Natural killer cell treated with Interleukin-12 subunit alpha and Interleukin-12 subunit beta and Interleukin-15 and Interleukin-18, amount 100 ng/mL, for 72 hours (primary cell): Measurements from ENCODE around the gene LBX2. TPM values are rescaled to one million over a fixed set of nuclear protein-coding genes. Genes with fewer than 3 reads are reported as not detected.

Source experiments
- ATAC-seq, 2 donors: fragments of 150-1000 bp; cut with Tn5 transposase in 1 of 2; sonication (Bioruptor Pico), chemical (Tn5 transposase) in 1 of 2; 2 replicates each; pipeline ENCODE4 v1.10.0; 2021
- DNase-seq: peaks from one replicate; pipeline ENCODE4 v3.0.0; 2022; ENCODE audit warnings: low spot score
- H3K27ac Mint-ChIP-seq, 2 donors: 1 replicate in 1 of 2; 2 replicates in 1 of 2; pipeline ENCODE4 v1.8.0; 2022; ENCODE audit warnings: mixed read lengths in 2 of 2, mild to moderate bottlenecking in 1 of 2, moderate library complexity in 1 of 2
- H3K27me3 Mint-ChIP-seq, 2 donors: 1 replicate in 1 of 2; 2 replicates in 1 of 2; pipeline ENCODE4 v1.8.0; 2022; ENCODE audit warnings: mixed read lengths in 2 of 2
- H3K36me3 Mint-ChIP-seq: one replicate; pipeline ENCODE4 v1.8.0; 2022; ENCODE audit warnings: mixed read lengths
- H3K4me1 Mint-ChIP-seq, 2 donors: 1 replicate in 1 of 2; 2 replicates in 1 of 2; pipeline ENCODE4 v1.8.0; 2022; ENCODE audit warnings: low read depth in 2 of 2, mixed read lengths in 2 of 2, mild to moderate bottlenecking in 1 of 2
- H3K4me3 Mint-ChIP-seq: one replicate; pipeline ENCODE4 v1.8.0; 2022; ENCODE audit warnings: mixed read lengths
- H3K9me3 Mint-ChIP-seq: 2 replicates; pipeline ENCODE4 v1.8.0; 2022; ENCODE audit warnings: mixed read lengths
- total RNA-seq, 2 donors: library from RNA; stranded (reverse); gene quantifications; one replicate each; pipeline ENCODE4 v1.2.3, GENCODE V29; 2022

The LBX2 gene
- total RNA-seq, 2 donors from 2014 or later = 1.3 to 1.5 TPM

- H3K27ac Mint-ChIP-seq = peak overlapping the region in 1 of 2 donors; percentile 66
- H3K4me3 Mint-ChIP-seq = peak overlapping the region; percentile 60
- peaks cover 41 to 61% of the 10 kb centered on the region in 2 donors for H3K27me3 Mint-ChIP-seq
- H3K36me3 Mint-ChIP-seq = no peaks in the 10 kb centered on the region
- peaks cover 7 to 12% of the 10 kb centered on the region in 2 donors for H3K4me1 Mint-ChIP-seq
- ATAC-seq = peak; percentile 81 to 91
- no peaks in the 10 kb centered on the region for H3K9me3 Mint-ChIP-seq
- peak; percentile 80 for DNase-seq
Measured at GRCh38 chr2:74515981-74516633, 16.7 kb upstream of the LBX2 start.

GRCh38 chr2:74515271-74515980 lies 16.0 kb upstream of the LBX2 start:
- Mint-ChIP-seq H3K27ac (no peak overlapping the region), H3K4me3 (peak overlapping the region; percentile 60), H3K27me3 (peaks cover 42 to 65% of the 10 kb centered on the region in 2 donors), H3K9me3 (no peaks in the 10 kb centered on the region), H3K36me3 (no peaks in the 10 kb centered on the region), H3K4me1 (peaks cover 7 to 15% of the 10 kb centered on the region in 2 donors)
- DNase-seq (no peak), ATAC-seq (peak in 1 of 2 donors; percentile 35)

DNA sequence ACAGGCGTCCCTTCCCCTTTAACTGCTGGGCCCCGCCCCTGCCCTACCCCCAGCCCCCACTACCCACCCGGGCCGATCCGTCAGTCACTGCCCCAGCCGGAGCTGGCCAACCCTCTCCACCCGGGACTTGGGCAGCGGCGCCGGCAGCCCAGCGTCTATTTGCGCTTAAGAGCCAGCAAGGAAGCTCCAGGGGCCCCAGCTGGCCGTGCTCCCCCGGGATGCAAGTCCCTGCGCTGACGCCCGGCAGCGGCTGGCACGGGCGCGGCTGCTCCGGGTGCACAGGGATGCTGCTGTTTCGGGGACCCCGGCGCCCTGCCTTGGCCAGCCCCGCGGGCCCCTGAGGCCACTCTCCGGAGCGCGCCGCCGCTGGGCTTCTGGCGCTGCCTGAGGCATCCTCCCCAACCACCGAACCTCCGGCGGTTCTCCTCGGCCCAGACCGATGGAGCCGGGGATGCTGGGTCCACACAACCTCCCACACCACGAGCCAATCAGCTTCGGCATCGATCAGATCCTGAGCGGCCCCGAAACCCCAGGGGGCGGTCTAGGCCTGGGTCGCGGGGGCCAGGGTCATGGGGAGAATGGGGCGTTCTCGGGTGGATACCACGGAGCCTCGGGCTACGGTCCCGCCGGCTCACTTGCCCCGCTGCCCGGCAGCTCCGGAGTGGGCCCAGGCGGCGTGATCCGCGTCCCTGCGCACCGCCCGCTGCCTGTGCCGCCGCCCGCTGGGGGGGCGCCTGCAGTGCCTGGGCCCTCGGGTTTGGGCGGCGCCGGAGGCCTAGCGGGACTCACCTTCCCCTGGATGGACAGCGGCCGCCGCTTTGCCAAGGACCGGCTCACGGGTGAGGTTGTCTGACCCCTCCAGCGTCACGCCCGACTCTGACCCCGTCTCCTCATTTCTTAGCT lies 15.2 kb upstream of the LBX2 start, which contains the start of gene TLX2:
Gene TLX2 (plus strand): TSS at position 83 of the 903 bp plus-strand sequence. CDS start 357 bp downstream, at position 440.
- no peak for ATAC-seq
- Mint-ChIP-seq H3K36me3 (no peaks in the 10 kb centered on the region), H3K9me3 (no peaks in the 10 kb centered on the region), H3K27me3 (peaks cover 39 to 65% of the 10 kb centered on the region in 2 donors), H3K4me3 (peak within 1 kb of the TSS; percentile 60), H3K27ac (no peak within 1 kb of the TSS), H3K4me1 (peaks cover 7 to 16% of the 10 kb centered on the region in 2 donors)
- no peak for DNase-seq

DNA sequence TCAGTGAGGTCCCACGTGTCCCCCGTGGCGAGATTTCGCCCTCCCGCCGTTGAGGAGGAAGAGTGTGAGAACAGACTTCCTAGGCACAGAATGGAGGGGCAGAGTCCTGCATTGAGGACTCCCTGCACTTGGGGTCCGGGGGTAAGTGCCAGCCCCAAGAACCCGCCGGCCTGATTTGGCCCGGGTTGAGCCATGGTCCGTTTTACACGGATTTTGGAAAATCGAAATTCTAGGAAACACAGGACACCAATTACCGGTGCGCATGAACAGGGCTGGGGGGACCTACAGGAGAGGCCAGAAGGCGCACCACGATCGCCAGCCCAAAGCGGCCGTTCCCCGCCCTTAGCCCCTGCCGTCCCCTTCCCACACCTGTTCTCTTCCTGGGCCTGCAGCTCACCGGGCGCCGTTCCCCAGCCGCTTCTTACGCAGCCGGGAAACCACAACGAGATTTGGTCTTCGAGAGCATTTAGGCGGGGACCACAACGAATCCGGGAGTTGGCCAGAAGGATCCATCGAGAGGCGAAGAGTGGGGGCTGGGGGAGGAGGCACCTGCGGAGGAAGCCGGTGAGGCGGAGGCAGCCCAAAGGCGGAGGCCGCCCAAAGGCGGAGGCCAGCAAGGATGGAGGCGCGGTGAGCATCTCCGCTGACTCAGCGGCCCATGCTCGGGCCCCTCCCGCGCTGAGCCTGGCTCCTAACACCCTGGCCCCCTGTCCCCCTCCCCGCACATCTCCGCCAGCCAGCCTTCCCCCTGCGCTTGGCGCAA lies 14.4 kb upstream of the LBX2 start:
- DNase-seq = no peak
- Mint-ChIP-seq H3K4me3 (no peak overlapping the region), H3K27me3 (peaks cover 37 to 61% of the 10 kb centered on the region in 2 donors)

DNA sequence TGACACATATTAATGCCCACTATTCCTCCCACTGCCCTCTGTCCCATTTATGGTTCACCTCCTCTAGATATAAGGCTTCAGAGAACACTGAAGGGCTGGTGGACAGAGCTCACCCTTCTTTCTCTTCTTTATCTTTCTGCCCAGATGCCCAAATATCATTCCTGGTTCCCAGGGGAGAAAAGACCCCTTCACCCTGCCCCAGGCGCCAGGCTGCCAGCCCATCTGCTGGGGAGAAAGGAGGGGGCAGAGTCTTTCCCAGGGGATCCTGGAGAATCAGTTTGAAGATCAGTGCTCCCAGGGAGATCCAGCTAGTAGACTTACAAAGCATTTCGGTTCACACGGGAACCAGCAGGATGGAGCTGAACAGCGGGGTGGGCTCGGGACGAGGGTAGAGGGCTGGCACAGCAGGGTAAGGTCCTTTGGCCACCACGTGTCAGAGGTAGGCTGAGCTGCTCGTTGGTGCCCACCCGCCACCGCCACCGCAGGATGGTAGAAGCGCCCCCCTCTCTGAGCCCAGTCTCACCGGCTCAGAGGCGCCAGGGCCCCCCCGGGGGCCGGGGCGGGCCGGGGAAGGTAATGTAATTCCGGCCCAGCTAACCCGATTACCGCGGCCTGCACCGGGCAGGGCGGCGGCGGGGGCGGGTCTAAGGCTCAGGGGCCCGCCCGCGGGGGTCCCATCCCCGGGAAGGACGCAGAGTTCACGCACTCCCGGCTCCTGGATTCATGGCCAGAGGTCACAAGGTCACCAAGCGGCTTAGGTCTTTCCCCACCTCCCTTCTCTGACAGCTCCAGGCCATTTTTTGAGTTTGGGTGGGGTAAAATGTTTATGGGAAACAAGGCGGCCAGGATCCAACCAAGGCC lies 13.6 kb upstream of the LBX2 start:
- H3K36me3 Mint-ChIP-seq = no peaks in the 10 kb centered on the region
- no peaks in the 10 kb centered on the region for H3K9me3 Mint-ChIP-seq
- H3K27me3 Mint-ChIP-seq = peaks cover 33 to 53% of the 10 kb centered on the region in 2 donors
- H3K27ac Mint-ChIP-seq = no peak overlapping the region
- ATAC-seq (no peak), DNase-seq (no peak)
- peaks cover 16 to 25% of the 10 kb centered on the region in 2 donors for H3K4me1 Mint-ChIP-seq
- no peak overlapping the region for H3K4me3 Mint-ChIP-seq

More for the DNA sequence above, 14.4 kb upstream of the LBX2 start:
- Mint-ChIP-seq H3K36me3 (no peaks in the 10 kb centered on the region), H3K9me3 (no peaks in the 10 kb centered on the region), H3K27ac (no peak overlapping the region), H3K4me1 (peaks cover 7 to 17% of the 10 kb centered on the region in 2 donors)
- ATAC-seq = no peak

DNA sequence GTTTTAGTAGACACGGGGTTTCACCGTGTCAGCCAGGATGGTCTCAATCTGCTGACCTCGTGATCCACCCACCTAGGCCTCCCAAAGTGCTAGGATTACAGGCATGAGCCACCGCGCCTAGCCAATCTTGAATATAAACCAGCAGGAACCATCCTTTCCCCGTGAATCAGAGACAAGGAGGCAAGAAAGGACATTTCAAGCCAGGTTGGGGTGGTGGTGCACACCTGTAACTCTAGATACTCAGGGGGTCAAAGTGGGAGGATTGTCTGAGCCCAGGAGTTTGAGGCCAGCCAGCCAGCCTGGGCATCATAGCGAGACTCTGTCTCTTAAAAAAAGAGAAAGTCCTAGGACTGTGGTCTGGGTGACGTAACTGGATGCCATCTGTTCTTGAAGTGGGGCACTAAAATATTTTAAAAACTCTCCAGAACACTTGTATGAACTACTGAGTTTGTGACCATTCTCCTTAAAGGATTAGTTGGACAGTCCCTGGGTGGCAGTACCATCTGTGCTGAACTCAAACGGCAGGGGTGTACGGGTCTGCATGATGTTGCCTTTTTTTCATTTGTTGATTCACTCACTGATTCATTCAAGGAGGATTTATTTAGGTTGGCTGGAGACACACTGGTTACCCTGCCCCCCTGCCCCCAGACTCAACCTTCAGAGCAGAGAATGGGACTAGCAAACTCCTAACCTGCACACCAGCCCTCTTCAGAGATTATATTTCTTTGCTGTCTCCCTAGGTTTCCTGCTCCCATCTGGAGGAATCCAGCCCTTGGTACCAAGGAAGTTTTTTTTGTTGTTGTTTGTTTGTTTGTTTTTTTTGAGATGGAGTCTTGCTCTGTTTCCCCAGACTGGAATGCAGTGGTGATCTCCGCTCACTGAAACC lies 11.9 kb upstream of the LBX2 start:
- H3K4me1 Mint-ChIP-seq = peaks cover 28 to 34% of the 10 kb centered on the region in 2 donors
- H3K36me3 Mint-ChIP-seq = peaks cover 4% of the 10 kb centered on the region
- no peak overlapping the region for H3K4me3 Mint-ChIP-seq
- H3K27me3 Mint-ChIP-seq = peaks cover 20 to 36% of the 10 kb centered on the region in 2 donors
- no peaks in the 10 kb centered on the region for H3K9me3 Mint-ChIP-seq
- DNase-seq (no peak), ATAC-seq (no peak)
- no peak overlapping the region for H3K27ac Mint-ChIP-seq

DNA sequence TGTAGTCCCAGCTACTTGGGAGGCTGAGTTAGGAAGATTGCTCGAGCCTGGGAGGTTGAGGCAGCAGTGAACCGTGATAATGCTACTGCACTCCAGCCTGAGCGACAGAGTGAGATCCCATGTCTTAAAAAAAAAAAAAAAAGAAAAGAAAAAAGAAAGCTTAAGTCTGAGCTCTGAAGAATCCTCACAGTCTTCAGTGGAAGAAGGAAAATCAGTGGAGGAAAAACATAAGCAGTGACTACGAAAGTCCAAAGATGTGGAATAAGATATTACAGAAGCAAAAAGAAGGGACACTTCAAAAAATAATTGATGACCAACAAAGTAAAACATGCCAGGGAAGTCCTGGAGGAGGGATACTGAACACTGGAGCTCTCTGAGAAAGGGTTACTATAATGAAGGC lies 10.9 kb upstream of the LBX2 start:
- peaks cover 4% of the 10 kb centered on the region for H3K36me3 Mint-ChIP-seq
- peaks cover 32 to 37% of the 10 kb centered on the region in 2 donors for H3K4me1 Mint-ChIP-seq
- H3K27ac Mint-ChIP-seq = no peak overlapping the region
- no peaks in the 10 kb centered on the region for H3K9me3 Mint-ChIP-seq
- DNase-seq = no peak
- H3K27me3 Mint-ChIP-seq = peaks cover 18 to 33% of the 10 kb centered on the region in 2 donors
- H3K4me3 Mint-ChIP-seq = peak overlapping the region; percentile 5
- no peak for ATAC-seq

- H3K27me3 Mint-ChIP-seq = peaks cover 15 to 29% of the 10 kb centered on the region in 2 donors
Measured at GRCh38 chr2:74507926-74508520, 8.6 kb upstream of the LBX2 start.

DNA sequence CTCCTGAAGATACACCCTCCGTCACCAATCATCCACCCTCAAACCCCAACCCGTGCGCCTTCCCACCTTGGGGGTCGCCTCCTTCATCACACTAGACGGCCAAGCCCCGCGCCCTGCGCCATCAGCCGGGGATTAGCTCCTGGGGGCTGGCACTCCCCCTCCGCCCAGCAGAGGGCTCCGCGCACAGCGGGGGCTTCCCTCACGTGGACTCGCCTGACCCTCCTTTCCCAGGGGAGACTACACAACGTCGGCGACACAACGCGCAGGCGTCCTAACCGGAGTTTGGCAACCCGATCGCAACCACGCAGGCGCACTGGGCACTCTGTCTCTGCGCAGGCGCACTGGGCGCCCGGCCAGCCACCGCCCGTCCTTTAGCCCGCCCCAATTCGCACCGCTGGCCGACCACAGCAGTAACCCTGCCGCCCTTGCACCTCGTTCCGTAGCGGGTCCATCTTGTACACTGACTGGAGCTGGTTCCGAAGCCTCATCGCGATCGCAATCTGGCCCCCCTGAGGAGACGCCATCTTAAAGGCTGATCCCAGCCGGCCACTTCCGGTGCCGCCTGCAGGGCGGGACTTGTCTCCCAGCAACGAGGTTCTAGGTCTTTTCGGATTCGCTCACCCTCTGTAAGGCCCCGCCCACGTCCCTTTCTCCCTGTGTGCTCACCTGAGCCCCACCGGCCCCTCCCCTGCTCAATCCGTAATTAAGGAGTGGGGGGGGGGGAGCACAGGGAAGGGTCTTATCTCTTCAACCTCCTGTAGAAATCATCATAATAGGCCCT lies 7.9 kb upstream of the LBX2 start, which contains the start of gene PCGF1:
Gene PCGF1 (minus strand): TSS at position 551 of the 781 bp plus-strand sequence. CDS start 27 bp downstream, at position 524.
- Mint-ChIP-seq H3K9me3 (no peaks in the 10 kb centered on the region), H3K4me1 (peaks cover 48 to 52% of the 10 kb centered on the region in 2 donors), H3K27ac (peak within 1 kb of the TSS; percentile 99), H3K4me3 (peak within 1 kb of the TSS; percentile 96), H3K27me3 (peaks cover 12 to 29% of the 10 kb centered on the region in 2 donors), H3K36me3 (peaks cover 12% of the 10 kb centered on the region)
- DNase-seq = peak; percentile 97
- ATAC-seq = peak; percentile 93 to 95

More at GRCh38 chr2:74507926-74508520, 8.6 kb upstream of the LBX2 start:
- no peaks in the 10 kb centered on the region for H3K9me3 Mint-ChIP-seq
- H3K36me3 Mint-ChIP-seq = peaks cover 12% of the 10 kb centered on the region
- no peak for ATAC-seq
- no peak for DNase-seq
- peak overlapping the region; percentile 96 for H3K4me3 Mint-ChIP-seq
- peaks cover 48 to 50% of the 10 kb centered on the region in 2 donors for H3K4me1 Mint-ChIP-seq
- H3K27ac Mint-ChIP-seq = peak overlapping the region; percentile 99

DNA sequence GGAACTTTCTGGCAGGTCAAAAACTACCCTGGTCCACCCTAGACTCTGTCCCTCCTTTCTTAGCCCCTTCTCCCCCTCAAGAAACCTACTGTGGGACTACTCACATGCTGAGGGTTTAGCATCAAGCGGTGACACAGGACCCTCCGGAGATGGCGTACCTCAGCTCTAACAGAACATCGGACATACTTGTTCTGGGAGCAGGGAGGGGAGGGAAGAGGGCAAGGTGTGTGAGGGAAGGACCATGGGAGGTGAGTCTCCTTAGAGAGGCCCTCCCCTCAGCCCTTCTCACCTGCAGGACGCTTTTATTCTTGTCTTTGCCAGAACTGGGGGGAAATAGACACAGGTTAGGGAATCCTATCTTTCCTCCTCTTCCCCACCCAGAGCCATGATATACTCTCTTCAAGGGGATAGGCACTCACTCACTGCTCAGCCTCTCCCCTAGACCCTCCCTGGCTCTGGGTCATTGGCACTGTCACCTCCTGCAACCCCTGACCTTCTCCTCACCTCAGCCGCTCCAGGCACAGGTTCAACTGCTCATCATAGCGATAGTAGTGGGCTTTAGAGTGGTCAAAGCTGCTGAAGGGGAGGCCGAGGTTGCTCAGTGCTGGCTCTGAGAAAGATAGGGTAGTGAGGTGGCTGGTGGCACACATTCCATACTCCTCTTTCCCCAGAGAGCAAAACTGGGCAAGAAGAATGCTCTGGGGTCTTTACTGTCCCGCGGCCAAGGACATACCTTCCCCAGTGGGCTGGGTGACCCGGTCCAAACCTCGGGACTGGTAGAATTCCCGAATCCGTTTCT lies 6.2 kb upstream of the LBX2 start:
- no peak for ATAC-seq
- H3K27ac Mint-ChIP-seq = peak overlapping the region; percentile 93 to 99

More for the DNA sequence above, 6.2 kb upstream of the LBX2 start:
- Mint-ChIP-seq H3K36me3 (peaks cover 12% of the 10 kb centered on the region), H3K9me3 (no peaks in the 10 kb centered on the region), H3K27me3 (peaks cover 8 to 14% of the 10 kb centered on the region in 2 donors), H3K4me1 (peaks cover 59 to 62% of the 10 kb centered on the region in 2 donors), H3K4me3 (peak overlapping the region; percentile 79)
- DNase-seq = peak; percentile 49
